Neutrophil (primary cell): ENCODE measurements around the gene CTBP1.

Experiments used
- H3K27ac ChIP-seq: fragments of 200-600 bp; sonication (generic); 2 replicates; pipeline ENCODE4 v1.5.1; 2016; ENCODE audit warnings: mild to moderate bottlenecking, moderate library complexity
- H3K27me3 ChIP-seq: fragments of 200-600 bp; sonication (generic); 2 replicates; pipeline ENCODE4 v1.6.0; 2016; ENCODE audit warnings: mild to moderate bottlenecking
- H3K36me3 ChIP-seq: fragments of 200-600 bp; sonication (generic); 2 replicates; pipeline ENCODE4 v1.5.1; 2017
- H3K4me1 ChIP-seq, 2 experiments: fragments of 200-600 bp in 1 of 2; sonication (generic) in 1 of 2; 1 replicate in 1 of 2; 2 replicates in 1 of 2; pipeline versions ENCODE4 v1.5.1 to v1.6.1; 2013 to 2016; ENCODE audit warnings: low read depth in 1 of 2, low read length in 1 of 2, mild to moderate bottlenecking in 1 of 2, moderate library complexity in 1 of 2; ENCODE audit not compliant: control insufficient read depth in 1 of 2, insufficient read depth in 1 of 2
- H3K4me3 ChIP-seq, 2 experiments: fragments of 200-600 bp in 1 of 2; sonication (generic) in 1 of 2; 1 replicate in 1 of 2; 2 replicates in 1 of 2; pipeline ENCODE4 v1.5.1; 2013 to 2016; ENCODE audit warnings: low read depth in 1 of 2, low read length in 1 of 2, mild to moderate bottlenecking in 1 of 2, moderate library complexity in 1 of 2
- H3K9me3 ChIP-seq: fragments of 200-600 bp; sonication (generic); 2 replicates; pipeline ENCODE4 v1.5.1; 2016
- TF ChIP-seq, protein P1 (sequence below): fragments of 200-600 bp; sonication (generic); IDR thresholded peaks from 2 replicates; pipeline ENCODE4 v1.5.1; 2016; ENCODE audit warnings: antibody characterized with exemption

The CTBP1 gene

DNA sequence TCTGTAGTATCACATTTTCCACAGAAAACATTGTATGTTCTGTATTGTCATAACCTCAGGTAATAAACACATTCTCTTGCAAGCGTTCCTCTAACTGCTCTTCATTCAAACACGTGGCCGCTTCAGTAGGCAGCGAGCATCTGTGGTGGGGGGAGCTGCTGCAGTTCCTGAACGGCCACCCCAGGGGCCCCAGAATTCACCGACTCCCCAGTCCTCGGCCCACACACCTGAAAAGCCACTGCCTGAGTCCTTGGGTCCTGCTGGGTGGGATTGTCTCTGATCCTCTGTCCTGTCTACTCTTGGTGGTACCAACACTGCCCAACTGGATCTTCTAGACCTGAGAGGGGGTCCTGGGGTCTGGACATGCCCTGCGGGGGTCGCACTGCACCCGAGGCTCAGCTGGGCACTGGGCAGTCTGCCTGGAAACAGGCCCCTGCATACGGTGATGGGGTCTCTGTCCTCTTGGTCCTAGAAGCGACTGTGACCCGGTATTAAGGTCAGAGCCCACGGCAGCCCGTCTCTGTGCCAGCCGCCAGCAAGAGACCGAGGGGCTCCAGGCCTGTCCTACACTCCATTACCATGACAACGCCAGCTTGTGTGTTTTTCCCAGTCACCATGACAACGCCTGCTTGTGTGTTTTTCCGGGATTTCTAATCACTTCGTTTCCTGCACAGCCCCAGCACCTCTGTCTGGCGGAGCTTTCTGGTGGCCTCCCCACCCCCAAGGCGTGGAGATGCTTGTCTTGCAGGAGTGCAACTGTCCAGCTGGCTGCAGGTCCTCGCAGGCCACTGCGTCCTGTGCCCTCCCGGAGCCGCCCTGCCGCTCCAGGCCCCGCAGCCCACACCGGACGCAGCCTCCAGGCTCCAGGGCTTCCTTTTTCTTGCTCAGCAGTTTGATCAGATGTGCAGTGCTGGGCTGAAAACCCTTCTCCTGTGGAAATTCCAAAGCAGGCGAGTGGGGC is 16.0 kb downstream of the CTBP1 start:
- Histone ChIP-seq H3K9me3 (no peaks in the 10 kb centered on the region), H3K4me3 (no peak overlapping the region), H3K36me3 (peaks cover 96% of the 10 kb centered on the region), H3K27ac (no peak overlapping the region), H3K4me1 (no peaks in the 10 kb centered on the region), H3K27me3 (no peaks in the 10 kb centered on the region)
- TF ChIP-seq, protein P1, sequence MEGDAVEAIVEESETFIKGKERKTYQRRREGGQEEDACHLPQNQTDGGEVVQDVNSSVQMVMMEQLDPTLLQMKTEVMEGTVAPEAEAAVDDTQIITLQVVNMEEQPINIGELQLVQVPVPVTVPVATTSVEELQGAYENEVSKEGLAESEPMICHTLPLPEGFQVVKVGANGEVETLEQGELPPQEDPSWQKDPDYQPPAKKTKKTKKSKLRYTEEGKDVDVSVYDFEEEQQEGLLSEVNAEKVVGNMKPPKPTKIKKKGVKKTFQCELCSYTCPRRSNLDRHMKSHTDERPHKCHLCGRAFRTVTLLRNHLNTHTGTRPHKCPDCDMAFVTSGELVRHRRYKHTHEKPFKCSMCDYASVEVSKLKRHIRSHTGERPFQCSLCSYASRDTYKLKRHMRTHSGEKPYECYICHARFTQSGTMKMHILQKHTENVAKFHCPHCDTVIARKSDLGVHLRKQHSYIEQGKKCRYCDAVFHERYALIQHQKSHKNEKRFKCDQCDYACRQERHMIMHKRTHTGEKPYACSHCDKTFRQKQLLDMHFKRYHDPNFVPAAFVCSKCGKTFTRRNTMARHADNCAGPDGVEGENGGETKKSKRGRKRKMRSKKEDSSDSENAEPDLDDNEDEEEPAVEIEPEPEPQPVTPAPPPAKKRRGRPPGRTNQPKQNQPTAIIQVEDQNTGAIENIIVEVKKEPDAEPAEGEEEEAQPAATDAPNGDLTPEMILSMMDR = no peak

DNA sequence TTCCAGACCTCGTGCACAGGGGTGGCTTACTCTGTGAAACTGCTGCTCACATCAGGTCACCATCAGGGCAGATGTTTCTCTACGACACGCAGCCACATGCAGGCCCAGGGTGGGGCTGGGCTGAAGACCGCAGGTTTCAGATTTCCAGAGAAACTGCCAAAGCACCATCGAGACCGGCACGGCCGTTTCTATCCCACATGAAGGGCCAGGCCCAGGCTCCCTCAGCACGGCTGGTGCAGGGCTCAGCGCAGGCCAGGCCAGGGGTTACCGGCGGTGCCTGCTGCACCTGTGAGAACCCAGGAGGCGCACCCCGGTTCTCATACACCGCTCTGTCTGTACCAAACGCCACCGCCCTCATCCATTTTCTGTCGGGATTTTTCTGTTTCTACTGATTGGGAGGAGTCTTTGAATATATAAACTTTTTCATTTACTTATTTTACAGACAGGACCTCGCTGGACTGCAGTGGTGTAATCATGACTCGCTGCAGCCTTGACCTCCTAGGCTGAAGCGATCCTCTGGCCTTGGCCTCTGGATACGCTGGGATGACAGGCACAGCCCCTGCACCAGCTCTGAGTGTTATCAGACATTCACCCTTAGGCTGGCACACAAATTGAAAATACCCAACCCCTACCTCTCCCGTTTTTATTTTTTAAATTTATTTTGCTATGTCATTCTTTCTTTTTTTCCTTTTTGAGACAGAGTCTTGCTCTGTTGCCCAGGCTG is 17.1 kb downstream of the CTBP1 start:
- Histone ChIP-seq H3K27ac (no peak overlapping the region), H3K4me1 (no peaks in the 10 kb centered on the region), H3K27me3 (no peaks in the 10 kb centered on the region), H3K36me3 (peaks cover 96% of the 10 kb centered on the region), H3K4me3 (no peak overlapping the region), H3K9me3 (no peaks in the 10 kb centered on the region)
- TF ChIP-seq, protein P1 = no peak

DNA sequence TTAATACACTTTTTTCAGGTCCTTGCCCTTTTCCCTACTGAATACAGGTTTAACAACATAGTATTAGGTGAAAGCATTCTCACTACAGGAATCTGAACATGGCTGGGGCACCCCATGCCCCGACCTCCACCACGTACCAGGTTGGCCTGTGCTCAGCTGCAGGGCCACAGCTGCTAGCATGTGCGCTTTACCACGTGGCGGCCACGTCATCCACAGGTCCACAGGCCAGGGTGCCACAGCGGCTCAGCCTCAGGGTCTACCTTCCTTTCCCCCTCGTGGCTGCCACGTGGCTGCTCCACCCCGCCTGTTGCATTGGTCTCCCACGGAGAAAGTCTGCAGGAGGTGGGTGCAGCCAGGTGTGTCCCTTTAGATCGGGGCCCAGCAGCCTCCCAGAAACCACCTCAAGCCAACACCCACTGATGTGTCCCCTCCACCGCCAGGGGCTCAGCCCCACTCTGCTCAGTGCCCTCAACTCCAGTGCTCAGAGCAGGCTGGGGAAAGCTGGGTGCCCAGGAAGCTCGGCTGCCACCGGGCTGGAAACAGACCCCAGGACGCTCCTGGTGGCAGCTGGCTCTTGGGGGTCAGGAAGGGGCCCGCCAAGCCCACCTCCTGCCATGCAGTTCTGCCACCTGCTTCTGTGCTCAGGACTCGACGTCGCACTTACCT is 17.8 kb downstream of the CTBP1 start:
- no peaks in the 10 kb centered on the region for H3K9me3 ChIP-seq
- TF ChIP-seq, protein P1 = no peak
- no peaks in the 10 kb centered on the region for H3K27me3 ChIP-seq
- H3K36me3 ChIP-seq = peaks cover 96% of the 10 kb centered on the region
- H3K27ac ChIP-seq = no peak overlapping the region
- H3K4me1 ChIP-seq = no peaks in the 10 kb centered on the region
- no peak overlapping the region for H3K4me3 ChIP-seq

DNA sequence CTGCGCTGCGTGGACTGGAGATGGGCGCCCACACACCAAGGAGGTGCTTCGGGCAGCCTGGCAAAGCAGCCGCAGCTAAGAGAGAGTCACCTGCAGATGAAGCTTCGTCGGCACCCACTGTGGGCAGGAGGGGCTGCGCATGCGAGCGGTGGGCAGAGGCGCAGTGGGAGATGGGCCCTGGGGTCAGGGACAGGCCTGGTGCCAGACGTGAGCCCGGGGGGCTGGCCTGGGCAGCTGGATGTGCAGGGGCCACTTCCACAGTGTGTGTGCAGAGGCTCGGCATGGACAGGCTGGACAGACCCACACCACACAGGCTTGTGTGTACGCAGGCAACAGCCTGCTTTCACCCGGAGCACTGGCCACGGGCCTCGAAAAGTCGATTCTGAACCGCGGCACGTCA is 18.6 kb downstream of the CTBP1 start:
- Histone ChIP-seq H3K27ac (no peak overlapping the region), H3K36me3 (peaks cover 96% of the 10 kb centered on the region), H3K4me3 (no peak overlapping the region), H3K27me3 (no peaks in the 10 kb centered on the region), H3K4me1 (no peaks in the 10 kb centered on the region), H3K9me3 (no peaks in the 10 kb centered on the region)
- TF ChIP-seq, protein P1 = no peak

DNA sequence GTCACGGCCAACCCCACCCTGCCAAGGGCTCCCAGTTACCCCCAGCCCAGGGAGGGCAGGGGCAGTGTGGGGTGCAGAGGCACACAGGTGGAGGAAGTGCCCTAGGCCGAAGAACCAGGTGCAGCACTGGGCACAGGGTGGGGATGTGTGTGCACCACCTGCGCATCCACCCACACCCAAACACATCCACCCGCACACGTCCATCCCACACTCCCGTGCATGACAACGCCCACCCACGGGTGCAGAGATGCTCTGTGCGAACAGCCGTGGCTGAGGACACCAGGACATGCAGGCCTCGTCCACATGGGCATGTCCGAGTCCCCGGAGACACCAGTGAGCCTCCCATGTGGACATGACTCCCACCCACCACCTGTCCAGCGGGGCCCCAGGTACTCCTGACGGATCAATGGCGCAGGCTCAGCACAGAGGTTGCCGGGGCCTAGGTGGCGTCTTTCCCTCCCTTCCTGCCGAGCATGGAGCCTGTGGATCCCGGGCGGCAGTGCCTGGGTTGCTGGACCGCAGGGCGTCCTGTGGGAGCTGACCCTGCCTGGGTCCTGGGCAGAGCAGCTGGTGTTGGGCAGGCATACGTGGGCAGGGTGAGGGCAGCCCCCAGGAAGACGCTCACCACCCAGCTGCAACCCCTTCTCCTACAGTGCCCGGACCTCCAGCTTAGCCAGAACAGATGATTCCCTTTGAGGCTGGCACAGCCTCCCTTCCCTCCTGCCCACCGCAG is 19.6 kb downstream of the CTBP1 start:
- Histone ChIP-seq H3K27me3 (no peaks in the 10 kb centered on the region), H3K9me3 (no peaks in the 10 kb centered on the region), H3K4me3 (no peak overlapping the region), H3K36me3 (peaks cover 96% of the 10 kb centered on the region), H3K27ac (no peak overlapping the region), H3K4me1 (no peaks in the 10 kb centered on the region)
- TF ChIP-seq, protein P1 = no peak
